Choroid plexus epithelial cell (primary cell): ENCODE results near the gene GORASP1.

Source experiments
- DNase-seq: peaks from one replicate; pipeline ENCODE4 v3.0.0-alpha.2; 2010; ENCODE audit warnings: low read depth
- H3K4me3 ChIP-seq: 2 replicates; pipeline ENCODE4 v1.5.1; 2011; ENCODE audit warnings: low read depth, mild to moderate bottlenecking, control low read depth, low read length, moderate library complexity
- CTCF ChIP-seq: conservative IDR thresholded peaks from 2 replicates; pipeline ENCODE4 v1.5.1; 2011; ENCODE audit warnings: low read depth, mild to moderate bottlenecking, control low read depth, inconsistent platforms, low read length, moderate library complexity

GORASP1 gene

DNA sequence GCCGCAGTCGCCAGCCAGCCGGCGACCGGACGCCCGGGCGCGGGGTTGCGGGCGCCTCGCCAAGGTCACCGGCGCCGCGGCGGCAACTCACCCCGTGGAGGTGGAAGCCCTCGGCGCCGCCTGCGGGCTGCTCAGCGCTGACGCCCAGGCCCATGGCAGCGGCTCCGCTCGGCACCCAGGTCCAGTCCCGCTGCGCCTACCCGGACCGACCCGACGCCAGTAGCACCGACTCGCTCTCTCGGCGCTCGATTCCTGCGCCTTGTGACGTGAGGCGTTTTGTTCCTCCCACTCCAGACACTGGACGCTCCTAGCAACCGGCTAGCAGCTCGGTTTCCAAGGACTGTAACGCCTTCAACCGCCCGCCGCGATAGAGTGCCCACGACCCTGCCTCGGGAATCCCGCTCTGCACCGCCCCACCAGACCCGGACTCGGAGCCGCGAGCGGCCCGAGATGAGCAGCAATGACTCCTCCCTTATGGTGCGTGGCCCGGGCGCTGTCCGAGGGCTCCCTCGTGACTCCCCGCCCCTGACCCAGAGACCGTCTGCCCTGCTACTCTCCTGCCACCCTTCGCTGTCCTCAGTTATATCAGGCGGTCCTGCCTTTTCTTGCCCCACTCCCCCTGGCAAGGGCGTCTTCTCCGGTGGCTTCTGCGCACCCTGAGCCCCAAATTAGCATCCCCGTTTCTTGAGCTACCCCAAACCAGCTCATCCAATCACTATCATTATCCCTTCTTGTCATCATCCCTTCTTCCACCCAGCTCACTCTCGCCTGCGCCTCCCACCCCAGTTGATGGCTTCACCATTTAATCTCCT is at the start of gene GORASP1, which contains the start of gene TTC21A:
Gene GORASP1 (minus strand): TSS at position 240 of the 812 bp plus-strand sequence. CDS start 86 bp downstream, at position 154.
Gene TTC21A (plus strand): TSS at position 293 of the 812 bp plus-strand sequence. CDS start 158 bp downstream, at position 451.
- no peak for TF ChIP-seq CTCF
- DNase-seq: peak; percentile 90
- H3K4me3 ChIP-seq: peak within 1 kb of the TSS; percentile 92

- no peak for TF ChIP-seq CTCF
- DNase-seq: no peak
- H3K4me3 ChIP-seq: no peak overlapping the region
Observed at GRCh38 chr3:39156421-39156820, 49.0 kb upstream of the GORASP1 start.

DNA sequence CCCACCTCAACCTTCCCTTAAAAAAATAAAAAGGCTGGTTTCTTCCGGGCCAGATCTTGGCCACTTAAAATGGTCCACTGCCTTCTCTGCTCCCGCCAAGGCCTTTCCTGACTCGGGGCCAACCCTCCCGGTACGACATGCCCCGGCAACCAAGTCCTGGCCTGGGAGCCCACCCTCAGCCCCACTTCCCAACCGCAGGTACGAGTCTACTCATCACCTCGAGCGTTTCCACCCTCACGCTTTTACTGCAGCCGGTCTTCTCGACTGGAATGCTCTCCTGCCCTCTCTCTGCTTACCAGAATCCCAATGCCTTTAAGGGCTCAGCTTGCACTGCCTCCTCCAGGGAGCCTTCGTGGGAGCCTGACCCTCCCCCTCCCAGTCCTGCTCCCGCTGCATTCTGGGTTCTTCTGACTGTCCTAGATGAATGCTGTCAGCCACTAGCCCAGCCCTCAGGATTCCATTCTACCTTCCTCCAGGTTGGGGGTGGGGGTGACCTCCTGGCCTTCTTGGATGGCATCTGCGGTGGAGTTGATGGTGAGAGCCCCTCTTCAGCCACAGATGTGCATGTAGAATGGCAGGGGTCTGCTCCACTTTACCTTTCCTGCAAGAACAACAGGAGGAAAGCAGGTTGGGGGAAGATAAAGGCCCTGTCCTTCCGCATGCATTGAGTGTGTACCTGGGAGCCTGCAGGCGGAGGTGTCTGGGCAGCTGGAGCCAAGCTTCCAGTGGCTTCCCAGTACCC is 47.0 kb upstream of the GORASP1 start:
- DNase-seq: no peak

DNA sequence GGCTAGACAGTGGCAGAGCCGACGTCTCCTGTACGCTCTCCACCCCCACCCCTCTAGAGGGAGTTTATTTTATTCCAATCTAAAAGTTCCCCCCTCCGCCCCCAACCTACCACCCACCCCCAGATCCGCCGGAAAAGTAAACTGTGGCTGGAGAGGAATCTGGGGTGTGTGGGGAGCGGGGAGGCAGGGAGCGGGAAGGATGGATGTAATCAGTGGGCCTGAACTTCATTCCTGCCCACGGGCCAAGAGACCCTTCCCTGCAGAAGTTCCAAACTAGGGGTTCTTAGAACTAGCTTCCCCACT is 46.5 kb upstream of the GORASP1 start:
- peak overlapping the region; percentile 55 for H3K4me3 ChIP-seq
- TF ChIP-seq CTCF: no peak
- DNase-seq: no peak

More for the DNA sequence above, 47.0 kb upstream of the GORASP1 start:
- no peak overlapping the region for H3K4me3 ChIP-seq
- no peak for TF ChIP-seq CTCF

DNA sequence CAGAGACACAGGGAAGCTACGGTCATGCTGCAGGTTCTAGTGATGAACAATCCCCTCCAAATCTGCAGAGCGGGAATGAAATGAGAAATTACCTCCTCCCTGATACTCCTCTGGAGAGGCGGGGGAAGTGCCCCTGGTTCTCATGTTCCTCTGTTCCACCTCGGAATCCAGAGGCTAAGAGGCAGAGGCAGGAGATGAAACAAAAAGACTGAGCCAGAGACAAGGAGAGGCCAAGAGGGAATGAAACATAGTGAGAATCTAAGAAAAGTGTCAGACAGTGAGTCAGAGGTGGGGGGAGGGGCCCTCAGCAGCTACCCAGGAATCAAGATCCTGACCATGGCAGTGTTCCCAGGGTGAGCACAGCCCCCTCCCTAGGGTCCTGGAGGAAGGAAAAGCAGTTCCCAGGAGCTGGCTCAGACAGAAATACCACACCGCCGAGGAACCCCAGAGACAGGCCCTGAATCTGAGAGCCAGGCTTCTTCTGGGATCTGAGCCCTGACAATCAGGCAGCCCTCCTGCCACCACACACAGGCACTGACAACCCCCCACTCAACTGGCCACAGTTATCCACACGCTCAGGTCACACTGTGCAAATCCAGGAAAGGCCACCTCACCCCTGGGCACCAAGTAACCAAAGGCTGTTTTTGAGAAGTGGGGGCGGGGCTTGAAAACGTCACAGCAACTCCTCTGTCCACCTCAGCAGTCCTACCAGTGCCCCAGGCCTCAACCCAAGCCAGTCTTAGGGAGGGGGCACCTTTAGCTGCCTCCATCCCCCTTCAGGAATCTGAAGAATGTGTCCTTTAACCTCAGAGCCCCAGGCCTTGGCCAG is 43.6 kb upstream of the GORASP1 start:
- no peak for TF ChIP-seq CTCF
- peak overlapping the region; percentile 90 for H3K4me3 ChIP-seq
- DNase-seq: peak; percentile 97

DNA sequence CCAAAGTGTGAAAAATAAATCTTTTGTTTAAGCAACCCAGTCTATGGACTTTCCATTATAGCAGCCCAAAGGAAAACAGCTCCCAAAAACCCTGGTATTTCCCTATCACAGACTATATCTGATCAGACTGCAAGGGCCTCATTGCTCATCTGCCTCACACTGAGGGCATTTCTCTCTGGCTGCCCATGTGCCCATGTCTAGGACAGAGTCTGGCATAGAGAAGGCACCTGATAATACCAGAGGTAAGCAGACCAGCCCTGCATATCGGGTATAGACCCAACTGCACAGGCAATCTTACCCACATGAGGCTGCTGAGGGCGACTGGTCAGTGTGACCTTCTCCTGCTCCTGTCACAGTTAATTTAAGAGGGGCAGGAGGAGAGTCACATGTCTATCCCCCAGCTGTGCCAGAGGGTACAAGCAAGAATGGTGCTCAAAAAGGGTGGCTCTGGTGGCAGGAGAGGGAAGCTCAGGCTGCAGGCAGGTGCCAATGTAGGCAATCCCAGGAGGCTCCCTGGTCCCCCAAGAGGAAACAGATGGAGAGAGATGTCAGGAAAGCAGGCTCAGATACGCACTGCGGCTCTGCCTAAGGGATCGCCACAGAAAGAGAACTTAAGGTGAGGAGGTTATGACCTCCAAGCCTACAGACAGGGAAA is 42.8 kb upstream of the GORASP1 start:
- no peak for DNase-seq
- peak overlapping the region; percentile 22 for H3K4me3 ChIP-seq
- TF ChIP-seq CTCF: peak; percentile 17
